ENCODE results near the gene SGCE. TPM values are rescaled to one million over a fixed set of nuclear protein-coding genes. Genes with fewer than 3 reads are reported as not detected.

Gene SGCE
- total RNA-seq, 1 donor from 2014 or later, result 37.9 TPM

GRCh38 chr7:94612253-94612652, 43.7 kb downstream of the SGCE start:
- no peak for DNase-seq (ENCODE audit: low read depth)
- no peak overlapping the region for H3K4me3 ChIP-seq (ENCODE audit: low read depth, low read length)
- no peak for TF ChIP-seq CTCF (conservative IDR thresholded peaks at IDR 0.05; ENCODE audit: low read depth, low read length)

GRCh38 chr7:94609561-94609960, 46.4 kb downstream of the SGCE start:
- H3K4me3 ChIP-seq (ENCODE audit: low read depth, low read length), result no peak overlapping the region
- no peak for DNase-seq (ENCODE audit: low read depth)
- TF ChIP-seq CTCF (conservative IDR thresholded peaks at IDR 0.05; ENCODE audit: low read depth, low read length), result no peak

GRCh38 chr7:94605031-94605430, 50.9 kb downstream of the SGCE start:
- DNase-seq (ENCODE audit: low read depth), result no peak
- TF ChIP-seq CTCF (conservative IDR thresholded peaks at IDR 0.05; ENCODE audit: low read depth, low read length), result no peak
- H3K4me3 ChIP-seq (ENCODE audit: low read depth, low read length), result no peak overlapping the region

- TF ChIP-seq CTCF (conservative IDR thresholded peaks at IDR 0.05; ENCODE audit: low read depth, low read length), result no peak
Measured at GRCh38 chr7:94602181-94602580, 53.8 kb downstream of the SGCE start.

GRCh38 chr7:94600267-94600666, 55.7 kb downstream of the SGCE start:
- no peak for TF ChIP-seq CTCF (conservative IDR thresholded peaks at IDR 0.05; ENCODE audit: low read depth, low read length)
- no peak overlapping the region for H3K4me3 ChIP-seq (ENCODE audit: low read depth, low read length)
- no peak for DNase-seq (ENCODE audit: low read depth)

More at GRCh38 chr7:94602181-94602580, 53.8 kb downstream of the SGCE start:
- H3K4me3 ChIP-seq (ENCODE audit: low read depth, low read length), result no peak overlapping the region
- DNase-seq (ENCODE audit: low read depth), result no peak

GRCh38 chr7:94595717-94596116, 60.2 kb downstream of the SGCE start:
- TF ChIP-seq CTCF (conservative IDR thresholded peaks at IDR 0.05; ENCODE audit: low read depth, low read length), result no peak
- H3K4me3 ChIP-seq (ENCODE audit: low read depth, low read length), result no peak overlapping the region
- no peak for DNase-seq (ENCODE audit: low read depth)

GRCh38 chr7:94594882-94595281, 61.1 kb downstream of the SGCE start:
- no peak for TF ChIP-seq CTCF (conservative IDR thresholded peaks at IDR 0.05; ENCODE audit: low read depth, low read length)
- DNase-seq (ENCODE audit: low read depth), result no peak
- no peak overlapping the region for H3K4me3 ChIP-seq (ENCODE audit: low read depth, low read length)
